GM21825 (cell line): ENCODE results near the gene ATP9B.
"Not testable (repeated sequence)": the region's sequence is repeated elsewhere in the genome, so short reads cannot be mapped to it uniquely, and the experiment has no call there.

Experiments
- ATAC-seq: cut with Tn5 transposase; IDR thresholded peaks from one replicate; pipeline ENCODE4 v1.9.1; 2021; ENCODE audit warnings: mild to moderate bottlenecking, moderate library complexity; ENCODE audit not compliant: unreplicated experiment

The ATP9B gene

DNA sequence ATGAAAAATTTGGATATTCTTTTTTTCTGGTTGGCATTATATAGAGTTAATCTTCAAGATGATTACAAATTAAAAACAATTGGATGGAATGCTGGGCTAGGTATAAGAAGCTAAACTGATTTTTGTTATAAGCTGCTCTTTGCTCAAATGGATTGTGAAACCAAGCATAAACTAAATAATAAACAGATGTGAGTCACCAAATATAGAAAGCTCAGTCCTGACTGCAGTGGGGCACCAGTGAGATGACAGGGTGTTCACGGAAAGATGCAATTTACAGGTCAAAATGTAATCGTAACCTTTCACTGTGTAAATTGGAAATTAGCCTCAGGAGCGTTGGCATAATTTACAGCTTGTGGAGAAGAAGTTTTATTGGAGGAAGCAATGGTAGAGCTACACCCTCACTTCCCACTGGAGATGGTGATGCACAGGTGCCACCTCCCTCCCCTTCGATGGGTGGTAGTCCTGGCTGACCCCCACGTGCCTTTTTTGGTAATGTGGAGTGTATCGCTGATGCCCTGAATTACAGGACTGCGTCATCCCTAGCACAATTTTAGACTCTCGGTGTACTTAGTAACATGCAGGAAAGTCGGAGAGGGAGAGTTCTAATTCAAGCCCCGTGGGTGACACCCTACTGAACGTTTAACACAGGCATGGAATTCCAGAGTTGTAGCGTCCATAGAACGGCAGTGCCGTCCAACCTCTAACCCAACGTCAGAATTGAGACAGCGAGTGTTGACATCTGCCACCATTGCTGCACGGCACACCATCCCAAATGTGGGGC lies 252.6 kb downstream of the ATP9B start:
- ATAC-seq: no peak

DNA sequence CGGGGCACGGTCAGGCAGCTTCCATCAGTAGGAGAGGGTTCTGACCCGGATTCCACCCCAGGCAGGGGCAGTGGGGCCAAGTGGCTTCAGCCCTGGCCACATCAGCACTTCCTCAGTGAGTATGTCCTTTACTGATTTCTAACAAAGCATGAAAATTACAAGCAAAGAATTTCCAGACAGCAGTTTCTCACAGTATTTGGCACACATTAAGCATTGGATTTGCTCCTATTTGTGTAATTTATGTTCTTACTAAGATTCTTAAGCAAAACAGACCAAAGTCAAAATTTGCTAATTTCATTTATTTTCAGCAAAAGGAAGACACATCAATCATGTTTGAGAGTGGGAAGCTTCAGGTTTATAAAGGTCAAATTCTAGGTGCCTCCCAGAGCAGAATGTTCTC lies 253.2 kb downstream of the ATP9B start:
- ATAC-seq: no peak

DNA sequence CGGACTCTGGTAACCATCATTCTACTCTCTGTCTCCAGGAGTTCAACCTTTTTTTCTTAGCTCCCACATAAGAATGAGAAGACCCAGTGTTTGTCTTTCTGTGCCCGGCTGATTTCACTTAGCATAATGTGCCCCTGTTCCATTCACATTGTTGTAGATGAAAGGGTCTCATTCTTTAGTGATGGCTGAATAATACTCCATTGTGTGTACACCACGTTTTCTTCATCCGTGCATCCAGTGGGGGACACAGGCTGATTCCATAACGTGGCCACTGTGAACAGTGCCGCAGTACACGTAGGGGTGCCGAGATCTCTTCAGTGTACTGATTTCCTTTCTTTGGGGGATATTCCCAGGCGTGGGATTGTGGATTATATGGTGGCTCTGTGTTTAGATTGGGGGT lies 254.3 kb downstream of the ATP9B start:
- ATAC-seq: no peak

DNA sequence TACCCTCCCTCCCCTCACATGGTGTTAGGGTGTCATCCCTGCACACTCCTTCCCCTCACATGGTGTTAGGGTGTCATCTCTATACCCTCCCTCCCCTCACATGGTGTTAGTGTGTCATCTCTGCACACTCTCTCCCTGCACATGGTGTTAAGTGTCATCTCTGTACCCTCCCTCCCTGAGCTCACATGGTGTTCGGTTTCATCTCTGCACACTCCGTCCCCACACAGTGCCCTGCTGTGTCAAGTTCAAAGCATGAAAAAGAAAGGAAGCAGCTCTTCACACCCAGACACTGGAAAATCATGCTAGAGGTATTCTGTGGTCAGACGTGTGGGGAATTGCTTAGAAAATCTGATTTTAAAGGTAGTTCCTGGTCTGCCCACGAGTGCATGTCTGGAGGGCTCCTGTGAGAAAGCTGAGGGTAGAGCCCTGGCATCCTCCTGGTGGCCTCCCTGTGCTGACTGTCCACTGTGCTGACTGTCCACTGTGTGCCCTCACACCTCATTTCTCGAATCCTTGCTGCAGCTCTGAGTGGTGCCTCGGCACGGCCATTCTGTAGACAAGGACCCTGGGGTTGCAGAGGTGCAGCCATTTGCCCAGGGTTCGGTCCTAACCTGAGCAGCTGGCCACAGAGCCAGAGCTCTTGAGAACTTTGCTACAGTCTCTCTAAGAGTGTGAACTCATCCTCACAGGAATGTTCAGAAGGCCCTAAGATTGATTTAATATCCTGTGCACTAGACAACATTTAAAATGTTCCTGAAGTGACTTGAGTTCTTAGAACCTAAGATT lies 257.4 kb downstream of the ATP9B start:
- ATAC-seq: no peak

DNA sequence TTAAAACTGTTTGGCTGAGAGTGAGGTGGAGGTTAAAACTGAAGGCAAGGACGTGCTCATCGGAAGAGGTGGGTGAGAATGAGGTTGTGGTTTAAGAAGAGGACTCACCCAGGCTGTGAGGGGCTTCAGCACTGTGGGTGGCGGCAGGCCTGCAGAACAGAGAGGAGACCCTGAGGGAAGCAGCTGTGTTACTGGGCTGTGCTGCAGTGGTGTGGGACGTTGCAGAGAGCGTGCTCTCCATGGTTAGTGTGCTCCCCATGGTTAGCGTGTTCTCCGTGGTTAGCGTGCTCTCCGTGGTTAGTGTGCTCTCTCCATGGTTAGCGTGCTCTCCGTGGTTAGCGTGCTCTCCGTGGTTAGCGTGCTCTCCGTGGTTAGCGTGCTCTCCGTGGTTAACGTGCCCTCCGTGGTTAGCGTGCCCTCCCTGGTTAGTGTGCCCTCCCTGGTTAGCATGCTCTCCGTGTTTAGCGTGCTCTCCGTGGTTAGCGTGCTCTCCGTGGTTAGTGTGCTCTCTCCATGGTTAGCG lies 258.1 kb downstream of the ATP9B start:
- ATAC-seq: no peak

DNA sequence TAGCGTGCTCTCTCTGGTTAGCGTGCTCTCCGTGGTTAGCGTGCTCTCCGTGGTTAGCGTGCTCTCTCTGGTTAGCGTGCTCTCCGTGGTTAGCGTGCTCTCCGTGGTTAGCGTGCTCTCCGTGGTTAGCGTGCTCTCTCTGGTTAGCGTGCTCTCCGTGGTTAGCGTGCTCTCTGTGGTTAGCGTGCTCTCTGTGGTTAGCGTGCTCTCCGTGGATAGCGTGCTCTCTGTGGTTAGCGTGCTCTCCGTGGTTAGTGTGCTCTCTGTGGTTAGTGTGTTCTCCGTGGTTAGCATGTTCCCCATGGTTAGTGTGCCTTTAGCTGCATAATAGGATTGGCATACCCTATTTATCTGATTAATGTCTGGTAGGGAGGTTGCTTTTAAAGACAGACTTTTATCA lies 258.7 kb downstream of the ATP9B start:
- not testable (repeated sequence) for ATAC-seq

DNA sequence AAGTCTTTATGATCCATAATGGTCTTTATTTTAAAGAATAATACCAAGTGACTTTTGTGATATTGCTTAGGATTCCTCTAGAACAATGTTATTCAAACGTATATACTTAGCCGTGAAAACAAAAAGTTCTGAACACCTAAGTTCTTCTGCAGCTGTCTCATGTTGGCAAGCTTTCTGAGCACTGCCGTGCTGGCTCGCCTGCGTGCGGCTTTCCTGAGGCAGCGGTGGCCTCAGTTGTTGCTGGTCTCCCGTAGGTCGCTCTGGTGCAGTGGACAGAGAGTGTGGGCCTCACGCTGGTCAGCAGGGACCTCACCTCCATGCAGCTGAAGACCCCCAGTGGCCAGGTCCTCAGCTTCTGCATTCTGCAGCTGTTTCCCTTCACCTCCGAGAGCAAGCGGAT lies 259.7 kb downstream of the ATP9B start:
- ATAC-seq: no peak

DNA sequence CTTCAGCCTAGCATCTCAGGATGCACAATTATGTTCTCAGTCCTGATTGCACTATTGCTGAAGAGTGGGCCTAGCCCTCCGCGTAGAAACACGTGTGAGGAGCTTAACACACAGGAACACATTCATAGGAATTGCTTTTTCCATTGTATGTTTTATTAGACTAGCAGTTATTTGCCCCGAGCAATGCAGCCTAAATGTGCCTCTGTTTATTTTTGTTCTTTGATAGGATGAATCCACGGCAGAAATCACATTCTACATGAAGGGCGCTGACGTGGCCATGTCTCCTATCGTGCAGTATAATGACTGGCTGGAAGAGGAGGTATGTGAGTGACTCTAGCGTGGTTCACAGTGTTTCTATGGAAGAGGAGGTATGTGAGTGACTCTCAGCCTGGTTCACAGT lies 260.6 kb downstream of the ATP9B start:
- no peak for ATAC-seq

DNA sequence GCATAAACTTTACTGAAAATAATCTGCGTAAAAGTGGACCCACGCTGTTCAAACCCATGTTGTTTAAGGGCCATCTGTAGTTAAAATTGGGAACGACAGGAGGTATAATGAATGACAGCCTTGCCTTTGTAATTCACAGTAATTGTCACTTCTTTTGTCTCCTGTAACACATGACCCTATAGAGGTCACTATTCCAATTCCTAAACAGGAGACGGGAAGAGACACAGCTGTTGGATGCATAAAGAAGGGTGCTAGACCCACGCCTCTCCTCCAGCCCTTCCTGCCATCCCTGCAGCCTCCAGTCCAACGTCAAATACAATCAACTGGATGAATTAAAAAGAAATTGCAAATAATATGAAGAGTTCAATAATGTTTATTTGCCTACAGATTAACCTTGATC lies 263.5 kb downstream of the ATP9B start:
- no peak for ATAC-seq

DNA sequence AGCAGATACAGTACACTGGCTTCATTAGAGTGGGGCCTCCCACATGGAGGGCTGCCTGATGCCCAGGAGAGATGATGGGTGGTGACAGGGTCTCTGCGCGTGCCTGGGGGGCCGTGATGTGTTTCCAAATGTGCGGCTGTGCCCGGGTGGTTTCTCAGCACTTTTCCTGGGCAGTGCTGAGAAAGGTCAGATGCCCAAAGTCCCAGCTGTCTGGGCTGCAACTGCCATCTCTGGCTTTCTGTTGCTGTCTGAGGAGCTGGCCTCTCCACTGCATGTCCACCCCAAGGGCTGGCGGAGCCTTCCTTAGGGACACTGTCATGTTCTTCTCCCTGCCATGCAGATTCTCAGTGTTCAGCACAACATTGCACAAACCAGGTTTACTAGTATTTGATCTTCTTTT lies 263.9 kb downstream of the ATP9B start:
- no peak for ATAC-seq

DNA sequence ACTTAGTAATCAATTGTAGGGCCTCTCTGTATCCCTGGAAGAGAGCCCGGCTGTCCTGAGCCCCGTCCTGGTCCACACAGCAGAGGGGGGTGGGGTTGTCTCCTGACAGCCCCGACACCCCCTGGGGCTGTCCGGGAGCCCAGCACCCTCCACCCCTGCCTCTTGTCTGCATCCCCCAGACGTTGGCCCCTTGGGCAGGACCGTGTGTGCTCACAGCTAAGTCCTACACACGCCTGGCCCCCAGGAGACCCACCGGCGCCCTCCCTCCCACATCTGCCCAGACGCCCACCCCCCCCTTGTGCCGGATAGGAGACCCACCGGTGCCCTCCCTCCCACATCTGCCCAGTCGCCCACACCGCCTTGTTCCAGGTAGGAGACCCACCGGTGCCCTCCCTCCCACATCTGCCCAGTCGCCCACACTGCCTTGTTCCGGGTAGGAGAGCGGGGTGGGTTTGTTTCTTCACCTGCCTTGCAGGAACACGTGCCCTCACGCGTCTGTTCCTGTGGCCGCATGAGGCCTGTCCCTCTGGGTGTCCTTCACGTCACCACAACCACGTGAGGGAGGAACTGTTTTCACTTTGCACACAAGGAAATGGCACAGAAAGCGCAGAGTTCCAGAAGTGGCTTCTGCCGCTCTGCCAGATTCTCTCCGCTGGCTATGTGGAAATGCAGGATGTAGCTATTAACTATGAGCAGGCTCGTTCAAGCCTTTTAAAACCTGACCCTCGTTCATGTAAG lies 265.5 kb downstream of the ATP9B start:
- ATAC-seq: no peak

DNA sequence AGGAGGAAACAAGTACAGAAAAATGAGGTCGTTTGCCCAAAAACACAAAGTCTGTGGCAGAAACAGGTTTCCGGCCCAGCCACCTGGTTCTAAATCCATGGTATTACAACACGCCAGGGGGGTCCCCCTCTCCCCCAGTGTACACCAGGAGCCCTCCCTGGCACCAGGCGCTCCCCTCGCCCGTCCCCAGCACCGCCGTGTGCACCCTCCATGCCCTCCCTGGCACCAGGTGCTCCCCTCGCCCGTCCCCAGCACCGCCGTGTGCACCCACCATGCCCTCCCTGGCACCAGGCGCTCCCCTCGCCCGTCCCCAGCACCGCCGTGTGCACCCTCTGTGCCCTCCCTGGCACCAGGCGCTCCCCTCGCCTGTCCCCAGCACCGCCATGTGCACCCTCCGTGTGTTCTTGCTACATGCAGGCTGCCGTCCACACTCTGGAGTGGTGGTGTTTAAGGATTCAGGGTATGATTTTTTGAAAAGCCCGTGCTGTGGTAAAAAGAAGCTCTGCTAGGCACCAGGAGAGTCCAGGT lies 266.7 kb downstream of the ATP9B start:
- no peak for ATAC-seq

DNA sequence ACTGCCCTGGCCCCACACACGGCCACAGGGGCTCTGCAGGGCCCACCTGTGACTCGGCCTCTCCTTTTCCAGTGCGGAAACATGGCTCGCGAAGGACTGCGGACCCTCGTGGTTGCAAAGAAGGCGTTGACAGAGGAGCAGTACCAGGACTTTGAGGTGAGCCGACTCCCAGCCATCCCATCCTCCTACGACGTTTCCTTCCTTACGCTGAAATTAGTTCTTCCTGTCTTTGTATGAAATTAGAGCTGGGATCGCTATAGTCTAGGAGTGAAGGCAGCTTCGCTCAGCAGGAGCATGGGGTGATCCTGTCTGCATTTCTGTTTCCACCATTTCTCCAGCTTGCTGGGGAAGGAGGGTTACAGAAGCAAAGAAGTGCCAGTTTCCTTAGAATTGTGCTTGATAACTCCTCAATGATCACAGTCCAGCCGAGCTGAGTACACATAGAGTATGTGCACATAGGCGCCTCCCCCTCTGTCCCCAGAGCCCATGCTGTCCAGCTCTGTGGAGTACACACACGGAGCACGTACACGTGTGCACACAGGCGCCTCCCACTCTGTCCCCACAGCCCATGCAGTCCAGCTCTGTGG lies 267.5 kb downstream of the ATP9B start:
- ATAC-seq: no peak

DNA sequence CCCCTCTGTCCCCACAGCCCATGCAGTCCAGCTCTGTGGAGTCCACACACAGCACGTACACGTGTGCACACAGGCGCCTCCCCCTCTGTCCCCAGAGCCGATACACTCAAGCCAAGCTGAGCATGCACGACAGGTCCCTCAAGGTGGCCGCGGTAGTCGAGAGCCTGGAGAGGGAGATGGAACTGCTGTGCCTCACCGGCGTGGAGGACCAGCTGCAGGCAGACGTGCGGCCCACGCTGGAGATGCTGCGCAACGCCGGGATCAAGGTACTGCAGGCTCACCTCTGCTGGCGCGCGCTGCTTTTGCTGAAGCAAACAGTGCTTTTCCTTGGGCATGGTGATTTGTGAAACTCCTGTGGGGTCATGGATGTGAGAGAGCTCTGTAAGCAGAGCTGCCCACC lies 268.0 kb downstream of the ATP9B start:
- no peak for ATAC-seq

DNA sequence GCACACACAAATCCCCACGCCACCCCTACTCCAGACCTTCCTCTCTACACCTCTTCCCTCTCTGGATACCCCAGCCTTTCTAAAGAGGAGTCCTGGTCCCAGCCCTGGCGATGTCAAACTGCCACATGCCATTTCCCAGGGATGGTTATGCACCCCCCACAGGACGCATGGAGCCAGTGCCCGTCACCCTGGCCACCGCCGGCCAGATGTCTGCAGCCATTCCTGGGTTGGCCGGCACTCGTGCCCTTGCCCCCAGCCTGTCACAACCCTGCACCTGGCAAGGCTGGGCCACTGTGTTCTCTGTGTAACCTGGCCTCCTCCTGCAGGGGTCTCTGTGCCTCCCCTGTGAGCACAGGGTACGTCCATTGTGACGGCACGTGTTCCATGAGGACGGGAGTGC lies 268.4 kb downstream of the ATP9B start:
- no peak for ATAC-seq

DNA sequence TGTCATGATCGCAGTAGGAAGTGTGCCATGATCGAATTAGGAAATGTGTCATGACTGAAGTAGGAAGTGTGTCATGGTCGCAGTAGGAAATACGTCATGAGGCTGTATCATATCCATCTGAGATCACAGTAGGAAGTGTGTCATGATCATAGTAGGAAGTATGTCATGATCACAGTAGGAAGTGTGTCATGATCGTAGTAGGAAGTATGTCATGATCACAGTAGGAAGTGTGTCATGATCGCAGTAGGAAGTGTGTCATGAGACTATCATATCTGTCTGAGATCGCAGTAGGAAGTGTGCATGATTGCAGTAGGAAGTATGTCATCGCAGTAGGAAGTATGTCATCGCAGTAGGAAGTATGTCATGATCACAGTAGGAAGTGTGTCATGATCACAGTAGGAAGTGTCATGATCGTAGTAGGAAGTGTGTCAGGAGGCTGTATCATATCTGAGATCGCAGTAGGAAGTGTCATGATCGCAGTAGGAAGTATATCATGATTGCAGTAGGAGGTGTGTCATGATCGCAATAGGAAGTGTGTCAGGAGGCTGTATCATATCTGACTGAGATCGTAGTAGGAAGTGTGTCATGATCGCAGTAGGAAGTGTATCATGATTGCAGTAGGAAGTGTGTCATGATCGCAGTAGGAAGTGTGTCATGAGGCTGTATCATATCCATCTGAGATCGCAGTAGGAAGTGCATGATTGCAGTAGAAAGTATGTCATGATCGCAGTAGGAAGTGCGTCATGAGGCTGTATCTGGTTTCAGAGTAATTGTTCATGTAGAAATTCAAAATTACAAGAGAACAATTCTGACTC lies 270.1 kb downstream of the ATP9B start:
- ATAC-seq: no peak

DNA sequence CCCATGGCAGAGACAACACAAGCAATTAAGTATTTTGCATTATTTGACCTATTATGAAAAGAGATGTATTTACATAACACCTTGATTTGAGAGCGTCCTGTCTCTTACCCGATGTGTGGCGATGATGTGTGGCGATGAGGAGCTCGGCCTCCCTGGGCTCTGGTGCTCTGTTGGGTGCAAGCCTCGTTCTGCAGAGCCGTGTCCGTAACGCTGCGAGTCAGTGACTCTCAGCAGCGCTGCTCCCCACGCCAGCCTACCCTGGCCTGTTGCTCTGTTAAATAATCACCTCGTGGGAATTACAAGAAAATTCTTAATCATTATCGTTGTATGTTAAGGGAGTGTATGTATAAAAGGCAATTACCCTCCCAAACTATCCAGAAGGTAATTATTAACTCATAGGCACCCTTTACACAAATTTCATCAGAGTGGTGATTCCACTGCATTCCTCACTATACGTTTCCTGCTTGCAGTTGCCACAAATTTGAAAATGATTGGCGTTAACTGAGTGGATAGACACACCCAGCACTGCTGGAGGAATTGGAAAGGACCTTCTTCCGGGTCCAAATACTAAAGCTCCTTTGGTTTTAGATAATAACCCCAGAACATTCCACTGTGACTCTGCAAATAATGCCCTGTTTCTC lies 274.5 kb downstream of the ATP9B start:
- no peak for ATAC-seq

DNA sequence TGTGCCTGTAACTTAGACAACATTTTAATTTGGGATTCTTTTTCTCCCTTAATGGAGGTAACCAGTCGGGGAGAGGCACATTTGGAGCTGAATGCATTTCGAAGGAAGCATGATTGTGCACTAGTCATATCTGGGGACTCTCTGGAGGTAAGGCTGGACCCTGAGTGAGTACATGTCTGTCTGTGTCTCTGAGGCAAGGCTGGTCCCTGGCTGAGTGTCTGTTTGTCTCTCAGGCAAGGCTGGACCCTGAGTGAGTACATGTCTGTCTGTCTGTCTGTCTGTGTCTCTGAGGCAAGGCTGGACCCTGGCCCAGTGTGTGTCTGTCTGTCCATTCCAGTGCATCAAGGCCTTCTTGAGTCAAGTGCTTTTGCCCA lies 275.0 kb downstream of the ATP9B start:
- no peak for ATAC-seq

DNA sequence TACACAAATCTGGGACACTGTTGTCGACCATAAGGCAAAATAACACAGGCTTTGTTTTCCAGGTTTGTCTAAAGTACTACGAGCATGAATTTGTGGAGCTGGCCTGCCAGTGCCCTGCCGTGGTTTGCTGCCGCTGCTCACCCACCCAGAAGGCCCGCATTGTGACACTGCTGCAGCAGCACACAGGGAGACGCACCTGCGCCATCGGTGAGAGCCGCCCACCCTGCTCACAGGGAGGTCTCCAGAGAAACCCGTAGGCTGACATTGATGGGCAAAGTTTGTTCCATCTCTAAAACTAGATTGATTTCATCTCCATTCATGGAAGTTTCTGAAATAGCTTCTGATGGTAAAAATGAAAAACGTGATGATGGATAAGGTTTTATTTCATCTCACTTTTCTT lies 276.2 kb downstream of the ATP9B start:
- no peak for ATAC-seq

DNA sequence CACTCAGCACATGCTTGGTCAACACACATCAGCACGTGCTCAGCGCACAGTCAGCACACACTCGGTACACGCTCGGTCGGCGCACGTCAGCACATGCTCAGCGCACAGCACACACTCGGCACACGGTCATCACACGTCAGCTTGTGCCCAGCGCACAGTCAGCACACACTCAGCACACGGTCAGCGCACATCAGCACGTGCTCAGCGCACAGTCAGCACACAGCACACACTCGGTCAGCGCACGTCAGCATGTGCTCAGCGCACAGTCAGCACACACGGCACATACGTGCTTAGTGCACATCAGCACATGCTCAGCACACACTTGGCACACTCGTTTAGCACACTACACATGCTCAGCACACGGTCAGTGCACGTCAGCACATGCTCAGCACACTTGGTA lies 276.8 kb downstream of the ATP9B start:
- no peak for ATAC-seq
